Measurements from ENCODE around the gene TCERG1L. TPM values are rescaled to one million over a fixed set of nuclear protein-coding genes. Genes with fewer than 3 reads are reported as not detected.

The TCERG1L gene
- total RNA-seq, 1 experiment from 2014 or later, result 1.5 TPM

DNA sequence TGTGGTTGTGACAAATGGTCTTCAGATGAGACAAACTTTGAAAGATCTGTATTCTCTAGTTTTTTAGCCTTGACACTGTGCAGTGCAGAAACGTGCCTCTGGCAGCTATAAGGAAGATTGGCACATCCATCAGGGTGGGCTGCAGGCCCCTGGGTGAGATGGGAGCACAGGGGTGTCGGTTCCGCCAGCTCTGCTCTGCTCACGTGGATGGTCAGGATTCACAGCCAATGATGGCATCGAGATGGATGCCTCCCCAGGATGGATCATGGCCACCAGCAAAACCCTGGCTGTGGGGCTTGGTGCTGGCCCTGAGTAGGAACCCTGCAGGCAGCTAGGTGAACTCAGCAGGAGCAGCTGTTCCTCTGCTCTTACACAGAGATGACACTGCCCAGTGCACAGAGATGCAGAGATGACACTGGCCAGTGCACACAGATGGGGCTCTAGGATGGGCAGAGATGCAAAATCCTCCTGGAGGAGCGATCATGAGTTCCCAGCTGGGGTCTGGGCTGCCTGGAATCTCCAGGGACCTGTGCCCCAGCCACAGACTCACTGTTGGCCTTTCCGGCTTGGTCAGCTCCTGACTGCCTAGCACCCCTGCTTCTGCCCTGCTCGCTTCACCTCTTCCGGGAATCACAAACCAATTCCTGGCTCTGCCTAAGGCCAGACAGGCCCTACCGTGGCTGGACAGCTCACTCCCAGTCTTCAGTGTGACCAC is 185.9 kb downstream of the TCERG1L start (continued):
- TF ChIP-seq, protein P1, sequence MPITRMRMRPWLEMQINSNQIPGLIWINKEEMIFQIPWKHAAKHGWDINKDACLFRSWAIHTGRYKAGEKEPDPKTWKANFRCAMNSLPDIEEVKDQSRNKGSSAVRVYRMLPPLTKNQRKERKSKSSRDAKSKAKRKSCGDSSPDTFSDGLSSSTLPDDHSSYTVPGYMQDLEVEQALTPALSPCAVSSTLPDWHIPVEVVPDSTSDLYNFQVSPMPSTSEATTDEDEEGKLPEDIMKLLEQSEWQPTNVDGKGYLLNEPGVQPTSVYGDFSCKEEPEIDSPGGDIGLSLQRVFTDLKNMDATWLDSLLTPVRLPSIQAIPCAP (CRISPR knock-in tag; IDR thresholded peaks at IDR 0.05), result no peak
- TF ChIP-seq, protein P2, sequence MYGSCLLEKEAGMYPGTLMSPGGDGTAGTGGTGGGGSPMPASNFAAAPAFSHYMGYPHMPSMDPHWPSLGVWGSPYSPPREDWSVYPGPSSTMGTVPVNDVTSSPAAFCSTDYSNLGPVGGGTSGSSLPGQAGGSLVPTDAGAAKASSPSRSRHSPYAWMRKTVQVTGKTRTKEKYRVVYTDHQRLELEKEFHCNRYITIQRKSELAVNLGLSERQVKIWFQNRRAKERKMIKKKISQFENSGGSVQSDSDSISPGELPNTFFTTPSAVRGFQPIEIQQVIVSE (CRISPR knock-in tag; IDR thresholded peaks at IDR 0.05; ENCODE audit: borderline replicate concordance), result no peak
- TF ChIP-seq, protein P3, sequence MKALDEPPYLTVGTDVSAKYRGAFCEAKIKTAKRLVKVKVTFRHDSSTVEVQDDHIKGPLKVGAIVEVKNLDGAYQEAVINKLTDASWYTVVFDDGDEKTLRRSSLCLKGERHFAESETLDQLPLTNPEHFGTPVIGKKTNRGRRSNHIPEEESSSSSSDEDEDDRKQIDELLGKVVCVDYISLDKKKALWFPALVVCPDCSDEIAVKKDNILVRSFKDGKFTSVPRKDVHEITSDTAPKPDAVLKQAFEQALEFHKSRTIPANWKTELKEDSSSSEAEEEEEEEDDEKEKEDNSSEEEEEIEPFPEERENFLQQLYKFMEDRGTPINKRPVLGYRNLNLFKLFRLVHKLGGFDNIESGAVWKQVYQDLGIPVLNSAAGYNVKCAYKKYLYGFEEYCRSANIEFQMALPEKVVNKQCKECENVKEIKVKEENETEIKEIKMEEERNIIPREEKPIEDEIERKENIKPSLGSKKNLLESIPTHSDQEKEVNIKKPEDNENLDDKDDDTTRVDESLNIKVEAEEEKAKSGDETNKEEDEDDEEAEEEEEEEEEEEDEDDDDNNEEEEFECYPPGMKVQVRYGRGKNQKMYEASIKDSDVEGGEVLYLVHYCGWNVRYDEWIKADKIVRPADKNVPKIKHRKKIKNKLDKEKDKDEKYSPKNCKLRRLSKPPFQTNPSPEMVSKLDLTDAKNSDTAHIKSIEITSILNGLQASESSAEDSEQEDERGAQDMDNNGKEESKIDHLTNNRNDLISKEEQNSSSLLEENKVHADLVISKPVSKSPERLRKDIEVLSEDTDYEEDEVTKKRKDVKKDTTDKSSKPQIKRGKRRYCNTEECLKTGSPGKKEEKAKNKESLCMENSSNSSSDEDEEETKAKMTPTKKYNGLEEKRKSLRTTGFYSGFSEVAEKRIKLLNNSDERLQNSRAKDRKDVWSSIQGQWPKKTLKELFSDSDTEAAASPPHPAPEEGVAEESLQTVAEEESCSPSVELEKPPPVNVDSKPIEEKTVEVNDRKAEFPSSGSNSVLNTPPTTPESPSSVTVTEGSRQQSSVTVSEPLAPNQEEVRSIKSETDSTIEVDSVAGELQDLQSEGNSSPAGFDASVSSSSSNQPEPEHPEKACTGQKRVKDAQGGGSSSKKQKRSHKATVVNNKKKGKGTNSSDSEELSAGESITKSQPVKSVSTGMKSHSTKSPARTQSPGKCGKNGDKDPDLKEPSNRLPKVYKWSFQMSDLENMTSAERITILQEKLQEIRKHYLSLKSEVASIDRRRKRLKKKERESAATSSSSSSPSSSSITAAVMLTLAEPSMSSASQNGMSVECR (CRISPR knock-in tag; IDR thresholded peaks at IDR 0.05; ENCODE audit: borderline replicate concordance), result no peak
- TF ChIP-seq MXD4 (CRISPR knock-in tag; IDR thresholded peaks at IDR 0.05; ENCODE audit: borderline replicate concordance) (no peak), MYBL2 (CRISPR knock-in tag; IDR thresholded peaks at IDR 0.05) (no peak), RORB (CRISPR knock-in tag; IDR thresholded peaks at IDR 0.05) (no peak), ELF4 (CRISPR knock-in tag; IDR thresholded peaks at IDR 0.05; ENCODE audit: low read depth) (no peak), EMX1 (CRISPR knock-in tag; IDR thresholded peaks at IDR 0.05) (no peak), NFATC4 (CRISPR knock-in tag; IDR thresholded peaks at IDR 0.05) (no peak), SP1 (CRISPR knock-in tag; conservative IDR thresholded peaks at IDR 0.05) (no peak), CREB1 (CRISPR knock-in tag; IDR thresholded peaks at IDR 0.05) (no peak)
- TF ChIP-seq, protein P4, sequence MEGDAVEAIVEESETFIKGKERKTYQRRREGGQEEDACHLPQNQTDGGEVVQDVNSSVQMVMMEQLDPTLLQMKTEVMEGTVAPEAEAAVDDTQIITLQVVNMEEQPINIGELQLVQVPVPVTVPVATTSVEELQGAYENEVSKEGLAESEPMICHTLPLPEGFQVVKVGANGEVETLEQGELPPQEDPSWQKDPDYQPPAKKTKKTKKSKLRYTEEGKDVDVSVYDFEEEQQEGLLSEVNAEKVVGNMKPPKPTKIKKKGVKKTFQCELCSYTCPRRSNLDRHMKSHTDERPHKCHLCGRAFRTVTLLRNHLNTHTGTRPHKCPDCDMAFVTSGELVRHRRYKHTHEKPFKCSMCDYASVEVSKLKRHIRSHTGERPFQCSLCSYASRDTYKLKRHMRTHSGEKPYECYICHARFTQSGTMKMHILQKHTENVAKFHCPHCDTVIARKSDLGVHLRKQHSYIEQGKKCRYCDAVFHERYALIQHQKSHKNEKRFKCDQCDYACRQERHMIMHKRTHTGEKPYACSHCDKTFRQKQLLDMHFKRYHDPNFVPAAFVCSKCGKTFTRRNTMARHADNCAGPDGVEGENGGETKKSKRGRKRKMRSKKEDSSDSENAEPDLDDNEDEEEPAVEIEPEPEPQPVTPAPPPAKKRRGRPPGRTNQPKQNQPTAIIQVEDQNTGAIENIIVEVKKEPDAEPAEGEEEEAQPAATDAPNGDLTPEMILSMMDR (IDR thresholded peaks at IDR 0.05), result no peak
- TF ChIP-seq, protein P5, sequence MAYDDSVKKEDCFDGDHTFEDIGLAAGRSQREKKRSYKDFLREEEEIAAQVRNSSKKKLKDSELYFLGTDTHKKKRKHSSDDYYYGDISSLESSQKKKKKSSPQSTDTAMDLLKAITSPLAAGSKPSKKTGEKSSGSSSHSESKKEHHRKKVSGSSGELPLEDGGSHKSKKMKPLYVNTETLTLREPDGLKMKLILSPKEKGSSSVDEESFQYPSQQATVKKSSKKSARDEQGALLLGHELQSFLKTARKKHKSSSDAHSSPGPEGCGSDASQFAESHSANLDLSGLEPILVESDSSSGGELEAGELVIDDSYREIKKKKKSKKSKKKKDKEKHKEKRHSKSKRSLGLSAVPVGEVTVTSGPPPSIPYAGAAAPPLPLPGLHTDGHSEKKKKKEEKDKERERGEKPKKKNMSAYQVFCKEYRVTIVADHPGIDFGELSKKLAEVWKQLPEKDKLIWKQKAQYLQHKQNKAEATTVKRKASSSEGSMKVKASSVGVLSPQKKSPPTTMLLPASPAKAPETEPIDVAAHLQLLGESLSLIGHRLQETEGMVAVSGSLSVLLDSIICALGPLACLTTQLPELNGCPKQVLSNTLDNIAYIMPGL (CRISPR knock-in tag; IDR thresholded peaks at IDR 0.05), result no peak
- TF ChIP-seq, protein P6, sequence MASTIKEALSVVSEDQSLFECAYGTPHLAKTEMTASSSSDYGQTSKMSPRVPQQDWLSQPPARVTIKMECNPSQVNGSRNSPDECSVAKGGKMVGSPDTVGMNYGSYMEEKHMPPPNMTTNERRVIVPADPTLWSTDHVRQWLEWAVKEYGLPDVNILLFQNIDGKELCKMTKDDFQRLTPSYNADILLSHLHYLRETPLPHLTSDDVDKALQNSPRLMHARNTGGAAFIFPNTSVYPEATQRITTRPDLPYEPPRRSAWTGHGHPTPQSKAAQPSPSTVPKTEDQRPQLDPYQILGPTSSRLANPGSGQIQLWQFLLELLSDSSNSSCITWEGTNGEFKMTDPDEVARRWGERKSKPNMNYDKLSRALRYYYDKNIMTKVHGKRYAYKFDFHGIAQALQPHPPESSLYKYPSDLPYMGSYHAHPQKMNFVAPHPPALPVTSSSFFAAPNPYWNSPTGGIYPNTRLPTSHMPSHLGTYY (CRISPR knock-in tag; IDR thresholded peaks at IDR 0.05), result no peak

DNA sequence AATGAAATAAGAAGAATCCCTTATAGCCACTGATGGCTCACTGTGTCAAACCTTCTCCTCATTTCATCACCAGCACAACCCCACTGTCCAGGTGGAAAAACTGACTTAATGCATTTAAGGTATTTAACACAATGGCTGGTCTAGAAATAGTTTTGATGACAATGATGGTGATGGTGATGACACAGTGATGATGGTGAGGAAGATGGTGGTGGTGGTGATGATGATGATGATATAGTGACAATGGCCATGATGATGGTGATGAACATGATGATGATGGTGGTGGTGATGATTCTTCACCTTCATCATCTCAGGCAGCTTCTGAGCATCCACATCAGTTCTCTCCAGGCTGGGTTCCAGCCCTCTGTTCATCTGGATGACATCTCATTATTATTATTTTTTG is 186.6 kb downstream of the TCERG1L start:
- Mint-ChIP-seq H3K27ac (no peak overlapping the region), H3K27me3 (ENCODE audit: low read depth) (peaks cover 3% of the 10 kb centered on the region), H3K4me1 (peaks cover 5% of the 10 kb centered on the region), H3K36me3 (peaks cover 77% of the 10 kb centered on the region), H3K4me3 (no peak overlapping the region), H3K9me3 (peaks cover 74% of the 10 kb centered on the region)
- CTCF ChIA-PET, result no interaction called here
- ATAC-seq (no peak), DNase-seq (ENCODE audit: low spot score) (no peak)
- POLR2A ChIA-PET, result no interaction called here
- no peak for TF ChIP-seq GRHL2 (CRISPR knock-in tag; IDR thresholded peaks at IDR 0.05; ENCODE audit: insufficient replicate concordance, severe bottlenecking)
- TF ChIP-seq, protein P7, sequence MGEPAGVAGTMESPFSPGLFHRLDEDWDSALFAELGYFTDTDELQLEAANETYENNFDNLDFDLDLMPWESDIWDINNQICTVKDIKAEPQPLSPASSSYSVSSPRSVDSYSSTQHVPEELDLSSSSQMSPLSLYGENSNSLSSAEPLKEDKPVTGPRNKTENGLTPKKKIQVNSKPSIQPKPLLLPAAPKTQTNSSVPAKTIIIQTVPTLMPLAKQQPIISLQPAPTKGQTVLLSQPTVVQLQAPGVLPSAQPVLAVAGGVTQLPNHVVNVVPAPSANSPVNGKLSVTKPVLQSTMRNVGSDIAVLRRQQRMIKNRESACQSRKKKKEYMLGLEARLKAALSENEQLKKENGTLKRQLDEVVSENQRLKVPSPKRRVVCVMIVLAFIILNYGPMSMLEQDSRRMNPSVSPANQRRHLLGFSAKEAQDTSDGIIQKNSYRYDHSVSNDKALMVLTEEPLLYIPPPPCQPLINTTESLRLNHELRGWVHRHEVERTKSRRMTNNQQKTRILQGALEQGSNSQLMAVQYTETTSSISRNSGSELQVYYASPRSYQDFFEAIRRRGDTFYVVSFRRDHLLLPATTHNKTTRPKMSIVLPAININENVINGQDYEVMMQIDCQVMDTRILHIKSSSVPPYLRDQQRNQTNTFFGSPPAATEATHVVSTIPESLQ (CRISPR knock-in tag; IDR thresholded peaks at IDR 0.05), result no peak
- TF ChIP-seq, protein P2 (CRISPR knock-in tag; IDR thresholded peaks at IDR 0.05; ENCODE audit: borderline replicate concordance), result no peak
- TF ChIP-seq, protein P8, sequence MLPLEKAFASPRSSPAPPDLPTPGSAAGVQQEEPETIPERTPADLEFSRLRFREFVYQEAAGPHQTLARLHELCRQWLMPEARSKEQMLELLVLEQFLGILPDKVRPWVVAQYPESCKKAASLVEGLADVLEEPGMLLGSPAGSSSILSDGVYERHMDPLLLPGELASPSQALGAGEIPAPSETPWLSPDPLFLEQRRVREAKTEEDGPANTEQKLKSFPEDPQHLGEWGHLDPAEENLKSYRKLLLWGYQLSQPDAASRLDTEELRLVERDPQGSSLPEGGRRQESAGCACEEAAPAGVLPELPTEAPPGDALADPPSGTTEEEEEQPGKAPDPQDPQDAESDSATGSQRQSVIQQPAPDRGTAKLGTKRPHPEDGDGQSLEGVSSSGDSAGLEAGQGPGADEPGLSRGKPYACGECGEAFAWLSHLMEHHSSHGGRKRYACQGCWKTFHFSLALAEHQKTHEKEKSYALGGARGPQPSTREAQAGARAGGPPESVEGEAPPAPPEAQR (CRISPR knock-in tag; IDR thresholded peaks at IDR 0.05), result no peak
- no peak for TF ChIP-seq ZNF671 (CRISPR knock-in tag; IDR thresholded peaks at IDR 0.05)
- TF ChIP-seq CREB1 (CRISPR knock-in tag; IDR thresholded peaks at IDR 0.05), result no peak

Measured in WTC11 (cell line).